PC-9 (cell line): ENCODE results near the gene DNAJC17. TPM values are rescaled to one million over a fixed set of nuclear protein-coding genes. Genes with fewer than 3 reads are reported as not detected.

Source experiments
- BruUV-seq: library from RNA; stranded (reverse); fragments of 400-500 nt; replicated peaks from 2 replicates; lab custom pipeline; 2021; lab: Mats Ljungman, UMichigan
- CTCF ChIA-PET: fragments of 300-600 bp; sonication (Branson Sonifier 250); formaldehyde crosslinking; loops from one replicate; lab custom pipeline; 2022; ENCODE audit warnings: antibody characterized with exemption; lab: Charles Lee
- POLR2A ChIA-PET: fragments of 300-600 bp; sonication (Branson Sonifier 250); formaldehyde crosslinking; loops from one replicate; lab custom pipeline; 2022; ENCODE audit warnings: antibody characterized with exemption; ENCODE audit not compliant: unreplicated experiment; lab: Charles Lee
- DNase-seq, 2 experiments: peaks; one replicate each; pipeline versions ENCODE4 v3.0.0 to v3.0.0-alpha.2; 2015 to 2022; ENCODE audit warnings: mixed read lengths in 1 of 2
- H2AFZ ChIP-seq: fragments of 200-600 bp; sonication (generic); 2 replicates; pipeline ENCODE4 v1.8.1; 2017; ENCODE audit warnings: antibody characterized with exemption
- H3F3A ChIP-seq: fragments of 200-600 bp; sonication (generic); 2 replicates; pipeline ENCODE4 v1.8.1; 2017; ENCODE audit warnings: antibody characterized with exemption, mild to moderate bottlenecking, low read depth; ENCODE audit not compliant: insufficient read depth
- H3K27ac ChIP-seq: fragments of 200-600 bp; sonication (generic); 2 replicates; pipeline ENCODE4 v1.6.1; 2016; ENCODE audit warnings: mixed run types
- H3K27me3 ChIP-seq: fragments of 200-600 bp; sonication (generic); 2 replicates; pipeline ENCODE4 v1.6.1; 2016; ENCODE audit warnings: low read depth, mixed run types; ENCODE audit not compliant: insufficient read depth
- H3K36me3 ChIP-seq: fragments of 200-600 bp; sonication (generic); 2 replicates; pipeline ENCODE4 v1.6.1; 2016; ENCODE audit warnings: low read depth, mixed run types
- H3K4me1 ChIP-seq: fragments of 200-600 bp; sonication (generic); replicated peaks from 2 replicates; pipeline ENCODE4 v1.6.1; 2016; ENCODE audit warnings: mixed run types; ENCODE audit not compliant: insufficient read depth
- H3K4me2 ChIP-seq: fragments of 200-600 bp; sonication (generic); 2 replicates; pipeline ENCODE4 v1.6.1; 2017; ENCODE audit warnings: mixed run types
- H3K4me3 ChIP-seq: fragments of 200-600 bp; sonication (generic); 2 replicates; pipeline ENCODE4 v1.6.1; 2016; ENCODE audit warnings: mixed run types
- H3K79me2 ChIP-seq: fragments of 200-600 bp; sonication (generic); 2 replicates; pipeline ENCODE4 v1.6.1; 2017; ENCODE audit warnings: low read depth, mixed run types
- H3K9me2 ChIP-seq: fragments of 200-600 bp; sonication (generic); 2 replicates; pipeline ENCODE4 v1.8.1; 2017; ENCODE audit warnings: mild to moderate bottlenecking; ENCODE audit not compliant: insufficient read depth
- H3K9me3 ChIP-seq: fragments of 200-600 bp; sonication (generic); 2 replicates; pipeline ENCODE4 v1.8.1; 2016; ENCODE audit warnings: low read depth; ENCODE audit not compliant: insufficient read depth
- H4K20me1 ChIP-seq: fragments of 200-600 bp; sonication (generic); 2 replicates; pipeline ENCODE4 v1.8.1; 2017; ENCODE audit not compliant: insufficient read depth
- EZH2 ChIP-seq: fragments of 200-600 bp; sonication (generic); IDR thresholded peaks from 2 replicates; pipeline ENCODE4 v1.8.0; 2017; ENCODE audit warnings: antibody characterized with exemption, low read depth
- intact Hi-C: fragments of 100-400 bp; cut with micrococcal nuclease; formaldehyde crosslinking; loops from one replicate; pipeline ENCODE4 v1.10.0; 2022; ENCODE audit not compliant: unreplicated experiment
- total RNA-seq: library from RNA; stranded (reverse); gene quantifications from 2 replicates; pipeline ENCODE4 v1.2.3, GENCODE V29; 2021
- TF ChIP-seq, protein P1 (sequence below): fragments of 200-600 bp; sonication (generic); conservative IDR thresholded peaks from 2 replicates; pipeline ENCODE4 v1.6.1; 2017; ENCODE audit warnings: mixed run types, antibody characterized with exemption, mild to moderate bottlenecking, moderate library complexity

Gene DNAJC17
- total RNA-seq, 1 experiment from 2014 or later = 27.4 TPM

DNA sequence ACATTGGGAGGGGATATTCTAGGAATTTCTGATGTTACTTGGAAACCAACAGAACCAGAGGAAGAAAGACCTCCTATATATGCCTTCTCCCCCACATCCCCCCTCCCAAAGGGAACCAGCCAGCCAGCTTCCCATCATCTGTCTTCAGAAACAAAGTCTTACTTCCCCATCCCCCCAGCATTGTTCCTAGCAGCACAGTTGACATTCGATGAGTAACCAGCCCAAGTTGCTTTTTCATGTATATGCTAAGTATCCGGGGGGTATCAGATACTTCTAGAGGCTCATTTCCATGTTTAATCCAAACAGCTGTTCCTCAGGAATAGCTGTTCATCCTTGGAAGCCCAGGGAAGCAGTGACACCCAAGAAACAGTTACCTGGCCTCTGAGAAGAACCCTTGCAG lies 68.2 kb downstream of the DNAJC17 start:
- H3K27ac ChIP-seq = no peak overlapping the region
- CTCF ChIA-PET = no interaction called here
- no peaks in the 10 kb centered on the region; the same call in 1 of the 2 replicates for H3K36me3 ChIP-seq
- no peaks in the 10 kb centered on the region for H3F3A ChIP-seq
- no peak for TF ChIP-seq EZH2
- TF ChIP-seq, protein P1, sequence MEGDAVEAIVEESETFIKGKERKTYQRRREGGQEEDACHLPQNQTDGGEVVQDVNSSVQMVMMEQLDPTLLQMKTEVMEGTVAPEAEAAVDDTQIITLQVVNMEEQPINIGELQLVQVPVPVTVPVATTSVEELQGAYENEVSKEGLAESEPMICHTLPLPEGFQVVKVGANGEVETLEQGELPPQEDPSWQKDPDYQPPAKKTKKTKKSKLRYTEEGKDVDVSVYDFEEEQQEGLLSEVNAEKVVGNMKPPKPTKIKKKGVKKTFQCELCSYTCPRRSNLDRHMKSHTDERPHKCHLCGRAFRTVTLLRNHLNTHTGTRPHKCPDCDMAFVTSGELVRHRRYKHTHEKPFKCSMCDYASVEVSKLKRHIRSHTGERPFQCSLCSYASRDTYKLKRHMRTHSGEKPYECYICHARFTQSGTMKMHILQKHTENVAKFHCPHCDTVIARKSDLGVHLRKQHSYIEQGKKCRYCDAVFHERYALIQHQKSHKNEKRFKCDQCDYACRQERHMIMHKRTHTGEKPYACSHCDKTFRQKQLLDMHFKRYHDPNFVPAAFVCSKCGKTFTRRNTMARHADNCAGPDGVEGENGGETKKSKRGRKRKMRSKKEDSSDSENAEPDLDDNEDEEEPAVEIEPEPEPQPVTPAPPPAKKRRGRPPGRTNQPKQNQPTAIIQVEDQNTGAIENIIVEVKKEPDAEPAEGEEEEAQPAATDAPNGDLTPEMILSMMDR = no peak
- no peak overlapping the region for H3K4me3 ChIP-seq
- no peaks in the 10 kb centered on the region for H3K9me3 ChIP-seq
- no peaks in the 10 kb centered on the region for H3K9me2 ChIP-seq
- H3K4me2 ChIP-seq = no peak overlapping the region
- H3K4me1 ChIP-seq = no peaks in the 10 kb centered on the region
- no peaks in the 10 kb centered on the region for H3K27me3 ChIP-seq
- no peak overlapping the region for H2AFZ ChIP-seq
- no peaks in the 10 kb centered on the region for H4K20me1 ChIP-seq
- POLR2A ChIA-PET = interaction anchor here (0.6 kb wide), 1 partner anchor 70 kb away, joined by 12 read pairs; no protein-coding TSS in a partner anchor
- DNase-seq = no peak
- BruUV-seq = no TSS peak
- no peaks in the 10 kb centered on the region for H3K79me2 ChIP-seq
- intact Hi-C loops = no loop called here

DNA sequence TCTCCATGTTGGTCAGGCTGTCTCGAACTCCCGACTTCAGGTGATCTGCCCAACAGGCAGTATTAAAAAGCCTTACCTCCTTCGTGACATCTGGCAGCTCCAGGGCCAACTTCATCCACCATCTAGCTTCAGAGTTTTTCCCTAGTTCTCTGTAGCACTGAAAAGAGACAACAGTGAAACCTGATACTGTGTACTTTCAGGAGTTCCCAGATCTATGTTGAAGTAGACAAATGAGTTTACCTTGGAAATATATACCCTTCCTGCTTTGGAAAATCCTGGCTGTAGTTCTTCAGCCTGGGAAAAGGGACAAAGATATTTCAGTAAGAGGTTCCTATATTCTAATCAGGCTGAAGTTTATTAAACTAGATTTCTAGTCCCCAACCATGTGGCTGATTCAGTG lies 70.2 kb downstream of the DNAJC17 start:
- Histone ChIP-seq H3K27me3 (no peaks in the 10 kb centered on the region), H3K79me2 (no peaks in the 10 kb centered on the region), H2AFZ (no peak overlapping the region), H4K20me1 (no peaks in the 10 kb centered on the region), H3K27ac (no peak overlapping the region), H3K4me2 (no peak overlapping the region), H3K4me1 (no peaks in the 10 kb centered on the region), H3K4me3 (no peak overlapping the region), H3K9me2 (no peaks in the 10 kb centered on the region), H3K36me3 (no peaks in the 10 kb centered on the region; the same call in 1 of the 2 replicates), H3F3A (no peaks in the 10 kb centered on the region), H3K9me3 (no peaks in the 10 kb centered on the region)
- no peak for DNase-seq
- intact Hi-C loops = no loop called here
- ChIA-PET POLR2A (interaction anchor here (0.5 kb wide), 1 partner anchor 414 kb away, joined by 4 read pairs; no protein-coding TSS in a partner anchor), CTCF (no interaction called here)
- no TSS peak for BruUV-seq
- no peak for TF ChIP-seq EZH2
- TF ChIP-seq, protein P1 = no peak

DNA sequence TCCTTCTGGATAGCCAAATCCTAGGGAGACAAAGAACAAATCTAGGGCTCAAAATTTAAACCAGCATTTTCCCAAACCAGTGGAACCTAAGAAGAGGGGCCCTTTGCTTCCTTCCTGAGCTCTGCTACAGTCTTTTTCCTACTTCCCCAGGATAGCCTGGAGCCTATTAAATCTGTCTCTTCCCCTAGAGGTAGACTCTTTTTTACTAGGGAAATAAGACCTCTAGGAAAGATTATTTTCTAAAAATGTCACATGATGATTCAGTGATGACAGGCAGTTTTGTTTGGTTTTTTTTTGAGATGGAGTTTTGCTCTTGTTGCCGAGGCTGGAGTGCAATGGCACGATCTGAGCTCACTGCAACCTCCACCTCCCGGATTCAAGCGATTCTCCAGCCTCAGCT lies 70.7 kb downstream of the DNAJC17 start:
- Histone ChIP-seq H2AFZ (no peak overlapping the region), H3K27ac (no peak overlapping the region), H3K27me3 (no peaks in the 10 kb centered on the region), H3K9me3 (no peaks in the 10 kb centered on the region), H4K20me1 (no peaks in the 10 kb centered on the region), H3K4me3 (no peak overlapping the region), H3F3A (no peaks in the 10 kb centered on the region), H3K79me2 (no peaks in the 10 kb centered on the region), H3K4me1 (no peaks in the 10 kb centered on the region), H3K9me2 (no peaks in the 10 kb centered on the region), H3K36me3 (no peaks in the 10 kb centered on the region; the same call in 1 of the 2 replicates), H3K4me2 (no peak overlapping the region)
- BruUV-seq = no TSS peak
- intact Hi-C loops = no loop called here
- TF ChIP-seq EZH2 = no peak
- TF ChIP-seq, protein P1 = no peak
- ChIA-PET CTCF (interaction anchor here (0.6 kb wide), 1 partner anchor 10 kb away, joined by 3 read pairs; no protein-coding TSS in a partner anchor), POLR2A (interaction anchor here (0.5 kb wide), 1 partner anchor 414 kb away, joined by 4 read pairs; no protein-coding TSS in a partner anchor)
- no peak for DNase-seq
